Tibial nerve (tissue), 3 donors: ENCODE data around the gene RBM38.

Experiments
- POLR2A ChIP-seq, 2 donors: fragments of 450-650 bp; IDR thresholded peaks; one replicate each; pipeline ENCODE4 v1.6.1; 2017; ENCODE audit warnings: antibody characterized with exemption in 2 of 2, mild to moderate bottlenecking in 2 of 2, moderate library complexity in 2 of 2
- TF ChIP-seq, protein P1 (sequence below), 5 experiments: fragments of 200-600 bp in 3 of 5; fragments of 450-650 bp in 2 of 5; sonication (generic) in 3 of 5; IDR thresholded peaks; one replicate each; pipeline ENCODE4 v1.5.1; 2016 to 2019; ENCODE audit warnings: antibody characterized with exemption in 5 of 5, mild to moderate bottlenecking in 3 of 5, moderate library complexity in 2 of 5

DNA sequence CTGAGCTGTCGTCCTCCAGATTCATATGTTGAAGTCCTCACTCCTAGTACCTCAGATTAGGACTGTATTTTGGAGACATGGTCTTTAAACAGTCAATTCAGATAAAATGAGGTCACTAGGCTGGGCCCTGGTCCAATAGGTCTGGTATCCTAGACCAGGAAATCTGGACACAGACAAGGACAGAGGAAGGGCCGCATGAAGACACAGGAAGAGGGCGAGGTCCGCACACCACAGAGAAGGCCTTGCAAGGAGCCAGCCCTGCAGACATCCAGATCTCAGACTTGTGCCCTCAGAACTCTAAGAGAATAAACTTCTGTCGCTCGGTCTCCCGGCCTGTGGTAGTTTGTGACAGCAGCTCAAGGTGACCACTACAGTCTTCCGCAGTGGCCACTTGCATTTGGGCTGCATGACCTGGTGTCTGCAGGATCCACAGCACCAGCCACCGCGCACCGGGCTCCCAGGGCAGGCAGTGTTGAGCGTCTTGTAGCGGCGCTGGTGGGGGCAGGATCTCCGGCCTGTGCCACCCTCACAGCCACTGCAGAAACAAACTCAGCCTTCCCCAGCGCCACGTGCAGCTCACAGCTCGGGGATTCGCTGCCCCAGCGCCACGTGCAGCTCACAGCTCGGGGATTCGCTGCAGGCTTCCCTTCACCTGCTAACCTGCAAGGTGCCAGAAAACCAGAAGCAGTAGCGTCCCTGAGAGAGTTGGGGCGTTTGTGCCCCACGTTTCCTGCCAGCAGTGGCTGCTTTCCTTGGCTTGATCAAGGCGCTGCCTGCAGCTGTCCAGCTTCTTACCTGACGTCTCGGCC is 6.0 kb upstream of the RBM38 start:
- no peak for TF ChIP-seq POLR2A (IDR thresholded peaks at IDR 0.05)
- TF ChIP-seq, protein P1, sequence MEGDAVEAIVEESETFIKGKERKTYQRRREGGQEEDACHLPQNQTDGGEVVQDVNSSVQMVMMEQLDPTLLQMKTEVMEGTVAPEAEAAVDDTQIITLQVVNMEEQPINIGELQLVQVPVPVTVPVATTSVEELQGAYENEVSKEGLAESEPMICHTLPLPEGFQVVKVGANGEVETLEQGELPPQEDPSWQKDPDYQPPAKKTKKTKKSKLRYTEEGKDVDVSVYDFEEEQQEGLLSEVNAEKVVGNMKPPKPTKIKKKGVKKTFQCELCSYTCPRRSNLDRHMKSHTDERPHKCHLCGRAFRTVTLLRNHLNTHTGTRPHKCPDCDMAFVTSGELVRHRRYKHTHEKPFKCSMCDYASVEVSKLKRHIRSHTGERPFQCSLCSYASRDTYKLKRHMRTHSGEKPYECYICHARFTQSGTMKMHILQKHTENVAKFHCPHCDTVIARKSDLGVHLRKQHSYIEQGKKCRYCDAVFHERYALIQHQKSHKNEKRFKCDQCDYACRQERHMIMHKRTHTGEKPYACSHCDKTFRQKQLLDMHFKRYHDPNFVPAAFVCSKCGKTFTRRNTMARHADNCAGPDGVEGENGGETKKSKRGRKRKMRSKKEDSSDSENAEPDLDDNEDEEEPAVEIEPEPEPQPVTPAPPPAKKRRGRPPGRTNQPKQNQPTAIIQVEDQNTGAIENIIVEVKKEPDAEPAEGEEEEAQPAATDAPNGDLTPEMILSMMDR (IDR thresholded peaks at IDR 0.05) = no peak
